Panc1 (cell line): ENCODE data around the gene PLA1A. TPM values are rescaled to one million over a fixed set of nuclear protein-coding genes. Genes with fewer than 3 reads are reported as not detected.

Experiments used
- ATAC-seq: fragments of 200-7000 bp; cut with Tn5 transposase; 2 replicates; pipeline ENCODE4 v1.9.1; 2020; ENCODE audit warnings: mild to moderate bottlenecking, moderate library complexity
- BruUV-seq: library from RNA; stranded (reverse); fragments of 400-500 nt; replicated peaks from 2 replicates; lab custom pipeline; 2021; lab: Mats Ljungman, UMichigan
- CTCF ChIA-PET: fragments of 300-600 bp; sonication (Branson Sonifier 250); formaldehyde crosslinking; loops from one replicate; lab custom pipeline; 2022; ENCODE audit warnings: antibody characterized with exemption; lab: Charles Lee
- POLR2A ChIA-PET: fragments of 300-600 bp; sonication (Branson Sonifier 250); formaldehyde crosslinking; loops from one replicate; lab custom pipeline; 2022; ENCODE audit warnings: antibody characterized with exemption; lab: Charles Lee
- DNase-seq: peaks from one replicate; pipeline ENCODE4 v3.0.0-alpha.2; 2010; ENCODE audit warnings: low read depth, low spot score
- H3K27ac ChIP-seq: 2 replicates; pipeline ENCODE4 v1.5.1; 2011; ENCODE audit warnings: mild to moderate bottlenecking, low read length, inconsistent platforms
- H3K27me3 ChIP-seq: fragments of 200-500 bp; sonication (Bioruptor generic); 2 replicates; pipeline ENCODE4 v1.6.0; 2014; ENCODE audit warnings: low read length, inconsistent platforms; ENCODE audit not compliant: control insufficient read depth, insufficient read depth
- H3K36me3 ChIP-seq: fragments of 200-500 bp; sonication (Bioruptor generic); 2 replicates; pipeline ENCODE4 v1.5.1; 2014; ENCODE audit warnings: inconsistent platforms, mild to moderate bottlenecking, low read length, moderate library complexity; ENCODE audit not compliant: control insufficient read depth, insufficient read depth
- H3K4me1 ChIP-seq: 2 replicates; pipeline ENCODE4 v1.5.1; 2011; ENCODE audit warnings: inconsistent platforms, mild to moderate bottlenecking, low read length, moderate library complexity; ENCODE audit not compliant: control insufficient read depth, insufficient read depth
- H3K4me3 ChIP-seq, 2 experiments: 2 replicates each; pipeline ENCODE4 v1.5.1; 2011 to 2012; ENCODE audit warnings: low read depth in 2 of 2, low read length in 2 of 2, mild to moderate bottlenecking in 2 of 2, inconsistent platforms in 1 of 2, moderate library complexity in 1 of 2
- H3K9me3 ChIP-seq: fragments of 200-500 bp; sonication (Bioruptor generic); 2 replicates; pipeline ENCODE4 v1.5.1; 2014; ENCODE audit warnings: low read depth, mild to moderate bottlenecking, inconsistent platforms, low read length, moderate library complexity; ENCODE audit not compliant: control insufficient read depth, insufficient read depth
- POLR2AphosphoS5 ChIP-seq: IDR thresholded peaks from 2 replicates; pipeline ENCODE4 v1.6.1; 2012; ENCODE audit warnings: mild to moderate bottlenecking, low read depth, low read length, moderate library complexity
- SIN3A ChIP-seq: IDR thresholded peaks from 2 replicates; pipeline ENCODE4 v1.6.1; 2012; ENCODE audit warnings: low read depth, mild to moderate bottlenecking, low read length, moderate library complexity, borderline replicate concordance; ENCODE audit not compliant: insufficient read depth
- TCF7L2 ChIP-seq: IDR thresholded peaks from 2 replicates; pipeline ENCODE4 v1.6.1; 2011; ENCODE audit warnings: mild to moderate bottlenecking, low read depth, low read length, inconsistent platforms
- in situ Hi-C: cut with HindIII; loops from 2 replicates; pipeline ENCODE4 v1.10.0; 2016; ENCODE audit warnings: low sequenced_read_pairs, low pct_unique_long_range_greater_than_20kb
- intact Hi-C: fragments of 100-400 bp; cut with micrococcal nuclease; formaldehyde crosslinking; loops from one replicate; pipeline ENCODE4 v1.10.0; 2022; ENCODE audit not compliant: unreplicated experiment
- total RNA-seq: library from RNA; stranded (reverse); gene quantifications from one replicate; pipeline ENCODE4 v1.2.1, GENCODE V29; 2021; ENCODE audit not compliant: unreplicated experiment
- TF ChIP-seq, protein P1 (sequence below): fragments of 450-650 bp; IDR thresholded peaks from 2 replicates; pipeline ENCODE4 v1.5.1; 2017; ENCODE audit warnings: mild to moderate bottlenecking
- TF ChIP-seq, protein P2 (sequence below), 2 experiments: IDR thresholded peaks; 2 replicates each; pipeline ENCODE4 v1.6.1; 2011 to 2012; ENCODE audit warnings: low read depth in 2 of 2, control low read depth in 1 of 2, low read length in 1 of 2, mild to moderate bottlenecking in 1 of 2, moderate library complexity in 1 of 2; ENCODE audit not compliant: insufficient read depth in 1 of 2

Gene PLA1A
- total RNA-seq, 1 experiment from 2014 or later = not detected

DNA sequence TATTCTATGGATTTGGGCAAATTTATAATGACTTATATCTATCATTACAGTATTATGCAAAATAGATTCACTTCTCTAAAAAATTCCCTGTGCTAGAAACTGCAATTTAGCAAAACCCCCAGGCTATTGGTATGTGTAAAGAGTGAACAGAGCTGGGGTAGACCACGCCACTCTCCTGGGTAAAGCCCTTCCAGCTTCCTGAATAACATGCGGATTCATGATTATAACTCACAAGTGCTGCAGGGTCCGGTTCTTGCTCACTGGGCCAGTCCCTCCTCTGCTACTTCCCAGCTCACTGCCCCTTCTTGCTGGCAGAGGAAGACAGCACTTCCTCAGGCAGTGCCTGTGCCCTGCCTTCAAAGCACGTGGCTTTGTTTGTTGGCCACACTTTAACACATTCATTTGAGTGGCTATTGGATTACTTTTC is 42.4 kb upstream of the PLA1A start:
- Histone ChIP-seq H3K27ac (no peak overlapping the region), H3K4me3 (no peak overlapping the region), H3K36me3 (no peaks in the 10 kb centered on the region), H3K27me3 (no peaks in the 10 kb centered on the region; the same call in 1 of the 2 replicates), H3K4me1 (no peaks in the 10 kb centered on the region), H3K9me3 (no peaks in the 10 kb centered on the region)
- ChIA-PET POLR2A (no interaction called here), CTCF (no interaction called here)
- DNase-seq = no peak
- no peak for TF ChIP-seq TCF7L2
- TF ChIP-seq SIN3A = no peak
- TF ChIP-seq, protein P1, sequence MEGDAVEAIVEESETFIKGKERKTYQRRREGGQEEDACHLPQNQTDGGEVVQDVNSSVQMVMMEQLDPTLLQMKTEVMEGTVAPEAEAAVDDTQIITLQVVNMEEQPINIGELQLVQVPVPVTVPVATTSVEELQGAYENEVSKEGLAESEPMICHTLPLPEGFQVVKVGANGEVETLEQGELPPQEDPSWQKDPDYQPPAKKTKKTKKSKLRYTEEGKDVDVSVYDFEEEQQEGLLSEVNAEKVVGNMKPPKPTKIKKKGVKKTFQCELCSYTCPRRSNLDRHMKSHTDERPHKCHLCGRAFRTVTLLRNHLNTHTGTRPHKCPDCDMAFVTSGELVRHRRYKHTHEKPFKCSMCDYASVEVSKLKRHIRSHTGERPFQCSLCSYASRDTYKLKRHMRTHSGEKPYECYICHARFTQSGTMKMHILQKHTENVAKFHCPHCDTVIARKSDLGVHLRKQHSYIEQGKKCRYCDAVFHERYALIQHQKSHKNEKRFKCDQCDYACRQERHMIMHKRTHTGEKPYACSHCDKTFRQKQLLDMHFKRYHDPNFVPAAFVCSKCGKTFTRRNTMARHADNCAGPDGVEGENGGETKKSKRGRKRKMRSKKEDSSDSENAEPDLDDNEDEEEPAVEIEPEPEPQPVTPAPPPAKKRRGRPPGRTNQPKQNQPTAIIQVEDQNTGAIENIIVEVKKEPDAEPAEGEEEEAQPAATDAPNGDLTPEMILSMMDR = no peak
- TF ChIP-seq, protein P2, sequence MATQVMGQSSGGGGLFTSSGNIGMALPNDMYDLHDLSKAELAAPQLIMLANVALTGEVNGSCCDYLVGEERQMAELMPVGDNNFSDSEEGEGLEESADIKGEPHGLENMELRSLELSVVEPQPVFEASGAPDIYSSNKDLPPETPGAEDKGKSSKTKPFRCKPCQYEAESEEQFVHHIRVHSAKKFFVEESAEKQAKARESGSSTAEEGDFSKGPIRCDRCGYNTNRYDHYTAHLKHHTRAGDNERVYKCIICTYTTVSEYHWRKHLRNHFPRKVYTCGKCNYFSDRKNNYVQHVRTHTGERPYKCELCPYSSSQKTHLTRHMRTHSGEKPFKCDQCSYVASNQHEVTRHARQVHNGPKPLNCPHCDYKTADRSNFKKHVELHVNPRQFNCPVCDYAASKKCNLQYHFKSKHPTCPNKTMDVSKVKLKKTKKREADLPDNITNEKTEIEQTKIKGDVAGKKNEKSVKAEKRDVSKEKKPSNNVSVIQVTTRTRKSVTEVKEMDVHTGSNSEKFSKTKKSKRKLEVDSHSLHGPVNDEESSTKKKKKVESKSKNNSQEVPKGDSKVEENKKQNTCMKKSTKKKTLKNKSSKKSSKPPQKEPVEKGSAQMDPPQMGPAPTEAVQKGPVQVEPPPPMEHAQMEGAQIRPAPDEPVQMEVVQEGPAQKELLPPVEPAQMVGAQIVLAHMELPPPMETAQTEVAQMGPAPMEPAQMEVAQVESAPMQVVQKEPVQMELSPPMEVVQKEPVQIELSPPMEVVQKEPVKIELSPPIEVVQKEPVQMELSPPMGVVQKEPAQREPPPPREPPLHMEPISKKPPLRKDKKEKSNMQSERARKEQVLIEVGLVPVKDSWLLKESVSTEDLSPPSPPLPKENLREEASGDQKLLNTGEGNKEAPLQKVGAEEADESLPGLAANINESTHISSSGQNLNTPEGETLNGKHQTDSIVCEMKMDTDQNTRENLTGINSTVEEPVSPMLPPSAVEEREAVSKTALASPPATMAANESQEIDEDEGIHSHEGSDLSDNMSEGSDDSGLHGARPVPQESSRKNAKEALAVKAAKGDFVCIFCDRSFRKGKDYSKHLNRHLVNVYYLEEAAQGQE (IDR thresholded peaks at IDR 0.05; ENCODE audit: insufficient read depth in 1 of 2, low read depth in 2 of 2, low read length in 1 of 2) = no peak
- TF ChIP-seq POLR2AphosphoS5 = no peak
- intact Hi-C loops = no loop called here
- BruUV-seq = no TSS peak
- no peak for ATAC-seq
- in situ Hi-C loops = no loop called here

DNA sequence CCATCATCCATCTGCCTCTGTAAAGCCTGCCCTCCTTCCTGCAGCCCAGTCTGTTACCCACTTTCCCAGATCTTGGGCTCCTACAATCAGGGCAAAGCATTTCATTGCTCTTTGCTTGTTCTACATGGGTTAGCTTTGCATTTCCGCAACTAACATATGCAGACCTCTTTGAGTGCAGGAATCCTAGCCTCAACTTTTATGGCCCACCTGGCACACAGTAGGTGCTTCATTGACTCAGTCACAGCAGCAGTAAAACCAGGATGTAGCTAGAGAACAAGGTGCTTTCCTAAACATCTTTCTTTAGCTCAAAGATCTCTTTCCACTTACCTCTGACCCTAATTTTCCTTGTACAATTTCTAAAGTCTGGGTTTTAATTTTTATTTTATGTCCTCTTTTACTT is 41.8 kb upstream of the PLA1A start:
- intact Hi-C loops = no loop called here
- ChIA-PET POLR2A (no interaction called here), CTCF (no interaction called here)
- Histone ChIP-seq H3K4me1 (no peaks in the 10 kb centered on the region), H3K4me3 (no peak overlapping the region), H3K9me3 (no peaks in the 10 kb centered on the region), H3K27ac (no peak overlapping the region), H3K36me3 (no peaks in the 10 kb centered on the region), H3K27me3 (no peaks in the 10 kb centered on the region; the same call in 1 of the 2 replicates)
- no TSS peak for BruUV-seq
- TF ChIP-seq TCF7L2 (no peak), SIN3A (no peak), POLR2AphosphoS5 (no peak)
- TF ChIP-seq, protein P1 = no peak
- TF ChIP-seq, protein P2 (IDR thresholded peaks at IDR 0.05; ENCODE audit: insufficient read depth in 1 of 2, low read depth in 2 of 2, low read length in 1 of 2) = no peak
- in situ Hi-C loops = no loop called here
- ATAC-seq (no peak), DNase-seq (no peak)
